Stimulated activated CD4-positive, alpha-beta T cell treated with anti-CD3 and anti-CD28 coated beads, Interleukin-12 subunit alpha, Interleukin-12 subunit beta, amount 100 ng/mL, for 48 hours (primary cell): ENCODE results near the gene ITIH6.
"Not testable (repeated sequence)": the region's sequence is repeated elsewhere in the genome, so short reads cannot be mapped to it uniquely, and the experiment has no call there.

Experiments
- DNase-seq, 3 donors: peaks; one replicate each; pipeline ENCODE4 v3.0.0-alpha.2; 2020; ENCODE audit warnings: low read depth in 2 of 3, low spot score in 1 of 3

The ITIH6 gene

DNA sequence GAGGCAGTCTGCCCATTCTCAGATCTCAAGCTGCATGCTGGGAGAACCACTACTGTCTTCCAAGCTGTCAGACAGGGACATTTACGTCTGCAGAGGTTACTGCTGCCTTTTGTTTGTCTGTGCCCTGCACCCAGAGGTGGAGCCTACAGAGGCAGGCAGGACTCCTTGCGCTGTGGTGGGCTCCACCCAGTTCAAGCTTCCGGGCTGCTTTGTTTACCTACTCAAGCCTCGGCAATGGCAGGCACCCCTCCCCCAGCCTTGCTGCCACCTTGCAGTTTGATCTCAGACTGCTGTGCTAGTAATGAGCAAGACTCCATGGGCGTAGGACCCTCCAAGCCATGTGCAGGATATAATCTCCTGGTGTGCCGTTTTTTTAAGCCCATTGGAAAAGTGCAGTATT lies 59.5 kb downstream of the ITIH6 start:
- DNase-seq, result not testable (repeated sequence)

DNA sequence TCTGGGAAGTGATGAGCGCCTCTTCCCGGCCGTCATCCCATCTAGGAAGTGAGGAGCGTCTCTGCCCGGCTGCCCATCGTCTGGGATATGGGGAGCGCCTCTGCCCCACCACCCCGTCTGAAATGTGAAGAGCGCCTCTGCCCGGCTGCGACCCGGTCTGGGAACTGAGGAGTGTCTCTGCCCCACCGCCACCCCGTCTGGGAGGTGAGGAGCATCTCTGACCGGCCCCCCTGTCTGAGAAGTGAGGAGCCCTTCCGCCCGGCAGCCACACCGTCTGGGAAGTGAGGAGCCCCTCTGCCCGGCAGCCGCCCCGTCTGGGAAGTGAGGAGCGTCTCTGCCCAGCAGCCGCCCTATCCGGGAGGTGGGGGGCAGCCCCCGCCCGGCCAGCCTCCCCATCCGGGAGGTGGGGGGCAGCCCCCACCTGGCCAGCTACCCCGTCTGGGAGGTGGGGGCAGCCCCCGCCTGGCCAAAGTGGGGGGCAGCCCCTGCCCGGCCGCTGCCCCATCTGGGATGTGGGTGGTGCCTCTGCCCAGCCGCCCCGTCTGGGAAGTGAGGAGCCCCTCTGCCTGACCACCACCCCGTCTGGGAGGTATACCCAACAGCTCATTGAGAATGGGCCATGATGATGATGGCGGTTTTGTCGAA lies 61.6 kb downstream of the ITIH6 start:
- not testable (repeated sequence) for DNase-seq

DNA sequence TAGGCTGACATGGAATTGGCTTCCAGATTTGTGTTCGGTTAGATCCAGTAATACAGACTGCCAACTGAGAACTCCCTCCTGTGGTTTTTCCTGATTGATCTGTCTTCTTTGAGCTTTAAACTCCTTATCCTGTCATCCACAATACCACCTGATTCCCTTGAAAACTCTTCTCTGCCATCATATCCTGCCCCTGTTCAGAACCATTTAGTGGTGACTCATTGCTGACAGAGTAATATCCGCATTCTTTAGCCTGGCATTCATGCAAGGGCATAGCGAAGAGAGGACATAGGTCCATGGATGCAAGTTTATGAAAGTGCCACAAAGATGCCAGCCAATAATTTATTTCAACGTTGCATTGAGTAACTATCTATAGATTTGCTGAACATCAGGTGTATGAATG lies 76.6 kb downstream of the ITIH6 start:
- DNase-seq, result no peak

DNA sequence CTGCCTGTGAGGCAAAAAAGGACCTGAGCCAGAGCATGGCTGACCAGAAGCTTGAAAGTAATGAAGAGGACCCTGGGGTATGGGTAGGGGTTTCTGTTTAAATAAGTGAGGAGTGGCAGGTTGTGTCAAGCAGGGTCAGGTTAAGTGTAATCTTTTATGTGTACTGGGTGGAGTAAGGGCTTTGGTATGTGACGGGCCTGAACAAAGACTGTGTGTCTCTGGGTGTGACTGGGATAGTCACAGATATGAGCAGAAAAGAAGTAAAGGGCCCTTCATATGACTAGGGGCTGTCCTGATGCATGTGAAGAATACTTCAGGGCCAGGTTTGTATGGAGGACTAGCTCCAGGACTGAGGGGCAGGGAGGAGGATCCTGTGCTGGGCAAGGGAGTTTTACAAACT lies 82.4 kb downstream of the ITIH6 start:
- no peak for DNase-seq

DNA sequence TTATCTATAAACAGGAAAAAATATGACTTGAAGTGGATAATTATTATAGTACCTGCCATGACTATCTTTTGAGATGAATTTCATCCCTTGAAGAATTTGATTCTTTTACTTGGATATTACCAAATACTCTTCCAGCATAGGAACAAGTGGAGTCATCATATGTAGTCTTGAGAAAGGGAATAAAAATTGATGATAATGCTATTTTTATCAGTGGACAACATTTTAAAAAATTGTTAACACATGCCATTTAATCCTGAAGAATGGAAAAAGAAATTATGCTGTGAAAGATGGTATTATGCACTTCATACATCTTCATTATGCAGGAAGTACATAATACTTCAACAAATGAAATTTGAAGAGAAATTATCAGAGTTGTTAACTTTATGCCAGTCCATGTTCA lies 83.6 kb downstream of the ITIH6 start:
- DNase-seq, result no peak

DNA sequence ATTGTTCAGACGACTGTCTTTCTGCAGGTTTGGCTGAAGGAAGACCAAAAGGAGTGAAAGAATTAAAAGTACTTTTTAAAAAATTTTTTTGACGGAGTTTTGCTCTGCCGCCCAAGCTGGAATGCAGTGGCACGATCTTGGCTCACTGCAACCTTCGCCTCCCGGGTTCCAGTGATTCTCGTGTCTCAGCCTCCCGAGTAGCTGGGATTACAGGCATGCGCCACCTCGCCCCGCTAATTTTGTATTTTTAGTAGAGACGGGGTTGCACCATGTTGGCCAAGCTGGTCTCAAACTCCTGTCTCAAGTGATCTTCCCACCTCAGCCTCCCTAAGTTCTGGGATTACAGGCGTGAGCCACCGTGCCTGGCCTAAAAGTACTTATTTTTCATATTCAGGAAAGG lies 86.3 kb downstream of the ITIH6 start:
- no peak for DNase-seq

DNA sequence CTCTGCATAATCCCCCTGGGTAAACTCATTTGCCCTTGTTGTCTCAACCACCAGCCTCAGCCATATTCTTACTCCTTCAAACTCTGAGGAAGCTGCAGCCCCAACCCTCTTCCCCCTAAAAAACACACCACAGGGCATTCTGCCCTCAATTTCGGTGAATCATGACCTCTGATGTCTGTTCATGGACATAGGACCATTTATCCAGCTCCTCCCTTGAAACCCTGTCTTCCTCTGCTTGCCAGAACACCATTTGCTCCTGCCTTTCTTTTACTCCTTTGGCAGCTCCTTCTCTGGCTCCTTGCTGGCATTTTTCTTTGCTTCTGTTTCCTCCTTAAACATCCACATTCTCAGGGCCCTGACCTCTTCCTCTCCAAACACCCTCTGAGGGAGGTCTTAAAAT lies 87.1 kb downstream of the ITIH6 start:
- DNase-seq, result no peak

DNA sequence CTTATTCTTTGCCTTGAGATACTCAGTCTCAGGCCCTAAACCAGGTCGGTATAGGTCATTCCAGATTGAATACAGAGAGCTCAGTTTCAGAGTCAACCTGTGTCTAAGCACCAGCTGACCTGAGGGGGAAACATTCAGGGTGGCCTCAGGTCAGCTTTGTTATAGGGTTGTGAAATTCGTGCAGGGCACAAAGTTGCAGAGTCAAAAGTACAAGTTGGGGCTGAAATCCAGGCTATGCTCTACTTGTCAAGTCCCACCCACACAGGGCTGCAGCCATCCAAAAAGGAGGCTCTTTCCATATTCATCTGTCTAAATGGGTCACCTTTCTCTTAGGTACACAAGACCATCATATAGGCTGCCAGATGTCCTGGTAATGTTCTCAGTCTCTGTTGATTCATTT lies 89.7 kb downstream of the ITIH6 start:
- DNase-seq, result no peak
